Neural cell (in vitro differentiated cells): ENCODE measurements around the gene SYT6.

ENCODE experiments used
- EP300 ChIP-seq: fragments of 450-650 bp; conservative IDR thresholded peaks from 2 replicates; pipeline ENCODE4 v1.6.1; 2014; ENCODE audit warnings: antibody characterized with exemption, mild to moderate bottlenecking, moderate library complexity; ENCODE audit not compliant: poor library complexity, severe bottlenecking
- EZH2 ChIP-seq: fragments of 200-600, 300-800 bp; shearing (Covaris generic), sonication (generic); IDR thresholded peaks from 2 replicates; pipeline ENCODE4 v1.6.1; 2014; ENCODE audit warnings: antibody characterized with exemption, low read length, borderline replicate concordance, mild to moderate bottlenecking; ENCODE audit not compliant: insufficient read depth, poor library complexity, severe bottlenecking
- MXI1 ChIP-seq: fragments of 450-650 bp; conservative IDR thresholded peaks from 2 replicates; pipeline ENCODE4 v1.6.1; 2014; ENCODE audit warnings: antibody characterized with exemption, mild to moderate bottlenecking; ENCODE audit not compliant: poor library complexity, severe bottlenecking
- POLR2AphosphoS5 ChIP-seq: IDR thresholded peaks from 2 replicates; pipeline ENCODE4 v1.6.1; 2012
- RAD21 ChIP-seq: fragments of 450-650 bp; conservative IDR thresholded peaks from 2 replicates; pipeline ENCODE4 v1.6.1; 2014; ENCODE audit warnings: antibody characterized with exemption, mild to moderate bottlenecking, moderate library complexity
- TAF1 ChIP-seq: IDR thresholded peaks from 2 replicates; pipeline ENCODE4 v1.6.1; 2012; ENCODE audit warnings: low read depth
- TF ChIP-seq, protein P1 (sequence below): fragments of 450-650 bp; IDR thresholded peaks from 2 replicates; pipeline ENCODE4 v1.5.1; 2014; ENCODE audit warnings: antibody characterized with exemption, mild to moderate bottlenecking, moderate library complexity; ENCODE audit not compliant: poor library complexity, severe bottlenecking
- TF ChIP-seq, protein P2 (sequence below): IDR thresholded peaks from 2 replicates; pipeline ENCODE4 v1.6.1; 2012; ENCODE audit warnings: borderline replicate concordance

DNA sequence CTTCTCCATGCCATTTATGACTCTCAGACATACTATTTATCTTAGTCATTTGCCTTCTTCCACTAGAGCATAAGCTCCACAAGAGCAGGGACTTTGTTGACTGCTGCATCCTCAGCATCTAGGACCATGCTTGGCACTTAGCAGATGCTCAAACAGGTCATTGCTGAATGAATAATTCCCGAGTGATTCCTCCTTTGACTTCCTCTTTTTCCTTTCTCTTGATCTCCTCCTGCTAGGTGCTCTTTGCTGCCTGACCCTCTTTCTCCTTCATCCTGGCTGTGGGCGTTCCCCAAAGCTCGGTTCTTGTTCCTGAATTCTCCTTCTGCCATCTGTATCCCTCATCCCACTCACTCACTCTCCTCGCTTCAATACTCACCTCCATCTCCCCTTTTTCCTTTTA, 23.5 kb downstream of the SYT6 start:
- TF ChIP-seq EZH2 (no peak), POLR2AphosphoS5 (no peak), TAF1 (no peak), MXI1 (no peak), EP300 (no peak), RAD21 (no peak)
- TF ChIP-seq, protein P1, sequence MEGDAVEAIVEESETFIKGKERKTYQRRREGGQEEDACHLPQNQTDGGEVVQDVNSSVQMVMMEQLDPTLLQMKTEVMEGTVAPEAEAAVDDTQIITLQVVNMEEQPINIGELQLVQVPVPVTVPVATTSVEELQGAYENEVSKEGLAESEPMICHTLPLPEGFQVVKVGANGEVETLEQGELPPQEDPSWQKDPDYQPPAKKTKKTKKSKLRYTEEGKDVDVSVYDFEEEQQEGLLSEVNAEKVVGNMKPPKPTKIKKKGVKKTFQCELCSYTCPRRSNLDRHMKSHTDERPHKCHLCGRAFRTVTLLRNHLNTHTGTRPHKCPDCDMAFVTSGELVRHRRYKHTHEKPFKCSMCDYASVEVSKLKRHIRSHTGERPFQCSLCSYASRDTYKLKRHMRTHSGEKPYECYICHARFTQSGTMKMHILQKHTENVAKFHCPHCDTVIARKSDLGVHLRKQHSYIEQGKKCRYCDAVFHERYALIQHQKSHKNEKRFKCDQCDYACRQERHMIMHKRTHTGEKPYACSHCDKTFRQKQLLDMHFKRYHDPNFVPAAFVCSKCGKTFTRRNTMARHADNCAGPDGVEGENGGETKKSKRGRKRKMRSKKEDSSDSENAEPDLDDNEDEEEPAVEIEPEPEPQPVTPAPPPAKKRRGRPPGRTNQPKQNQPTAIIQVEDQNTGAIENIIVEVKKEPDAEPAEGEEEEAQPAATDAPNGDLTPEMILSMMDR = no peak
- TF ChIP-seq, protein P2, sequence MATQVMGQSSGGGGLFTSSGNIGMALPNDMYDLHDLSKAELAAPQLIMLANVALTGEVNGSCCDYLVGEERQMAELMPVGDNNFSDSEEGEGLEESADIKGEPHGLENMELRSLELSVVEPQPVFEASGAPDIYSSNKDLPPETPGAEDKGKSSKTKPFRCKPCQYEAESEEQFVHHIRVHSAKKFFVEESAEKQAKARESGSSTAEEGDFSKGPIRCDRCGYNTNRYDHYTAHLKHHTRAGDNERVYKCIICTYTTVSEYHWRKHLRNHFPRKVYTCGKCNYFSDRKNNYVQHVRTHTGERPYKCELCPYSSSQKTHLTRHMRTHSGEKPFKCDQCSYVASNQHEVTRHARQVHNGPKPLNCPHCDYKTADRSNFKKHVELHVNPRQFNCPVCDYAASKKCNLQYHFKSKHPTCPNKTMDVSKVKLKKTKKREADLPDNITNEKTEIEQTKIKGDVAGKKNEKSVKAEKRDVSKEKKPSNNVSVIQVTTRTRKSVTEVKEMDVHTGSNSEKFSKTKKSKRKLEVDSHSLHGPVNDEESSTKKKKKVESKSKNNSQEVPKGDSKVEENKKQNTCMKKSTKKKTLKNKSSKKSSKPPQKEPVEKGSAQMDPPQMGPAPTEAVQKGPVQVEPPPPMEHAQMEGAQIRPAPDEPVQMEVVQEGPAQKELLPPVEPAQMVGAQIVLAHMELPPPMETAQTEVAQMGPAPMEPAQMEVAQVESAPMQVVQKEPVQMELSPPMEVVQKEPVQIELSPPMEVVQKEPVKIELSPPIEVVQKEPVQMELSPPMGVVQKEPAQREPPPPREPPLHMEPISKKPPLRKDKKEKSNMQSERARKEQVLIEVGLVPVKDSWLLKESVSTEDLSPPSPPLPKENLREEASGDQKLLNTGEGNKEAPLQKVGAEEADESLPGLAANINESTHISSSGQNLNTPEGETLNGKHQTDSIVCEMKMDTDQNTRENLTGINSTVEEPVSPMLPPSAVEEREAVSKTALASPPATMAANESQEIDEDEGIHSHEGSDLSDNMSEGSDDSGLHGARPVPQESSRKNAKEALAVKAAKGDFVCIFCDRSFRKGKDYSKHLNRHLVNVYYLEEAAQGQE = no peak
